Testis (tissue), 2 donors: ENCODE data around the gene CORIN.

ENCODE experiments used
- CTCF ChIP-seq, 3 experiments: fragments of 450-650 bp in 2 of 3; fragments of 200-600 bp in 1 of 3; sonication (generic) in 1 of 3; IDR thresholded peaks; one replicate each; pipeline ENCODE4 v1.5.1; 2016 to 2019; ENCODE audit warnings: antibody characterized with exemption in 3 of 3, mild to moderate bottlenecking in 2 of 3, moderate library complexity in 1 of 3
- POLR2A ChIP-seq: fragments of 450-650 bp; IDR thresholded peaks from one replicate; pipeline ENCODE4 v1.6.1; 2017; ENCODE audit warnings: antibody characterized with exemption, mild to moderate bottlenecking, moderate library complexity

GRCh38 chr4:47849466-47849865 lies 11.6 kb upstream of the CORIN start:
- TF ChIP-seq CTCF (IDR thresholded peaks at IDR 0.05) (no peak), POLR2A (no peak)
